ENCODE results near the gene AGBL1.
"Not testable (repeated sequence)": the region's sequence is repeated elsewhere in the genome, so short reads cannot be mapped to it uniquely, and the experiment has no call there.

The AGBL1 gene

DNA sequence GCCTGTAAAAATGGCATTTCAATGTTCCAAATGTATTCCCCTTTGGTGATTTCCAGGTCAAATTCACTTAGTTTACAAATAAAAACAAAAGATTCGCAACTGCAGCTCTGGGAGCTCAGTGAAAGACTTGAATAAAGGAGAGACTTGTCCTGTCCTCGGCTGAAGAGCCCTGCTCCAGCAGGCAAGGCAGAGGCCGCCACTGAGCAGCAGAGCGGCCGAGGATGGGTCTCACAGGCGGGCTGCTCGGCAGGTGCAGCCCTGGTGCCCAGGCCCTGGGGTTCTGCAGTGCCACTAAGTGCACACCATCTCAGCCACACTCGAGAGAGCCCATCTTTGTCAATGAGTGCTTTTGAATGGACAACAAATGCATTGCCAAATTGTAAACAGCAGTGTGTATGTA is 856.2 kb downstream of the AGBL1 start:
- no peak for DNase-seq (ENCODE audit: low read depth in 2 of 2)

GRCh38 chr15:86942285-86942684 is 862.6 kb downstream of the AGBL1 start:
- no peak for DNase-seq (ENCODE audit: low read depth in 2 of 2)

DNA sequence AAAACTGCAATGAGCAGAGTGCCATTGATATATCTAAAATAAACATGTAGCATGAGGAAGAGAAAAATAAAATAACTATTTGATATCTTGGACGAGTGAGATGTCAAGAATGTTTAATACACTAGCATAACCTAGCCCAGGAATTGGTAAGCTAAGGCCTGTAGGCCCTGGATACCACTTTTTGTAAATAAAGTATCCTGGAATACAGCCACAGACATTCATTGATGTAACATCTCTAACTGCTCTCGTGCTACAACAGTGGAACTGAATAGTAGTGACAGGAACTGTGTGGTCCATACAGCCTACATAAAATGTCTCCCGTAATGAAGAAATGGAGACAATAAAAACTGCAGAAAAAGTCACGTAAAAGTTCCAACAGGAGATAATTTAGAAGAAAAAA is 869.0 kb downstream of the AGBL1 start:
- no peak for DNase-seq (ENCODE audit: low read depth in 2 of 2)

DNA sequence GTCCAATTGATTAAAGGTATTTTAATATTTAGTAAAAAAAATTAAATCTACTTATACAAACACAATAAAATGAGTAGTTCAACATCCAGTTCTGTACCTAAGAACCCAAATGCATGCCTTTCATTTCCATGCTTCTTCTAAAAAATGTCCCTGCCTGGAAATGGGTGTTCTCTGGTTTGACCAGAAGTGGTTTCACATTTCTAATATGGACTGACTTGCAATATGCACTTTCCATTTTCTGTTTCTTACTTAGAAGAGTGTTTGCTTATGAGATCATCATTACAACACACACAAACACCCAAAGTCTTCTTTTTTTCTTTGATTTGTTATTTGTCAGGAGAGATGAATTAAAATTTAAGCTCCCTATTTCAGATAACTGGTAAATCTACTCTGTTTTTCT is 879.6 kb downstream of the AGBL1 start:
- DNase-seq (ENCODE audit: low read depth in 2 of 2) = no peak

DNA sequence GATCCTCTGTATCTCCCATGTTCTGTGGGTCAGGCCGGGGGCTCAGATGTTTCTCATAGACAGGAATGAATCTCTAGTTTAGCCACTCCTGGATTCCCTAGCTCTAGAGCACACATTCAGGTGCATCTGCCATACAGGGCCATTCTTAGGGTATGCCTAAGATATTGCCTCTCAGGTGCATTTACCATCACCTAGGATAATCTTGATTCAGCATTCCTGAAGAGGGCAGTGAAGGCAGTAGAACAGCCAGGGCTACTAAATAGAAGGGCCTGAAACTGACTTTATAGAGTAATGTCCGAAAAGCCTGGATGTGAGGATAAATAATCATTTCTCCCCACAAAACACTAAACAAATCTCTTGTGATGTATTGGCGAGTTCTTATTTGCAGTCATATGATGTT is 882.0 kb downstream of the AGBL1 start:
- DNase-seq (ENCODE audit: low read depth in 2 of 2) = no peak

DNA sequence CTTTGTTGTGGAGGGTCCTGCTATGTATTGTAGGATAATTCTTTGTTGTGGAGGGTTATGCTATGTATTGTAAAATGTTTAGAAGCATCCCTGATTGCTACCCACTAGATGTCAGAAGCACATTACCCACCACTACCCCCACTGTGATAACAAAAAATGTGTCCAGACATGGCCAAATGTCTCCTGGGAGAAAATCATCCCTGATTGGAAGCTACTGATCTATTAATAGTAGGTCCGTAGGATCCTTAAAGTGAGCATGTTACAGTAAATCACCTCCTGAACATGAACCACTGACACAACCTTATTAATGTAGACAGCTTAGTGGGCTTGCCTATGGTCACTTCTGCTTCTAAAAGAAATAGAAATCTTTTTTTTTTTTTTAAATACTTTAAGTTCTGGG is 884.6 kb downstream of the AGBL1 start:
- no peak for DNase-seq (ENCODE audit: low read depth in 2 of 2)

- DNase-seq (ENCODE audit: low read depth in 2 of 2) = no peak
Measured at GRCh38 chr15:86968244-86968643, 888.6 kb downstream of the AGBL1 start.

DNA sequence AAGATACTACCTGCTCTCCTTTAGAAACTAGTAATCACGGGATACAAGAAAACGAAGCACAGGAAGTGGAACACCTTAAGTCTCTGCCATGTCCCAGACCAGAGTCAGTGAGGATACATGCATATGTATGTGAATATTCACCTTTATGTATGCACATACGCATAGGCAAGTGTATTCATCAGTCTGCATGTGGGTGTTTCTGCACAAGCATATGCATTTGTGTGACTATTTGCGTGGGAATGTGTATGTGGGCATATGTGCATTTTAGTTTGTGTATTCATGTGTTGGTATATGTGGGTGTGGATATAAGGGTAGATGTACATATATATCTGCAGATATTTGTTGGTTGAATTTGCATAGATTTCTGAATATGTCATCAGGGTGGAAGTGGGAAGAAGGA is 889.7 kb downstream of the AGBL1 start:
- DNase-seq (ENCODE audit: low read depth in 2 of 2) = no peak

DNA sequence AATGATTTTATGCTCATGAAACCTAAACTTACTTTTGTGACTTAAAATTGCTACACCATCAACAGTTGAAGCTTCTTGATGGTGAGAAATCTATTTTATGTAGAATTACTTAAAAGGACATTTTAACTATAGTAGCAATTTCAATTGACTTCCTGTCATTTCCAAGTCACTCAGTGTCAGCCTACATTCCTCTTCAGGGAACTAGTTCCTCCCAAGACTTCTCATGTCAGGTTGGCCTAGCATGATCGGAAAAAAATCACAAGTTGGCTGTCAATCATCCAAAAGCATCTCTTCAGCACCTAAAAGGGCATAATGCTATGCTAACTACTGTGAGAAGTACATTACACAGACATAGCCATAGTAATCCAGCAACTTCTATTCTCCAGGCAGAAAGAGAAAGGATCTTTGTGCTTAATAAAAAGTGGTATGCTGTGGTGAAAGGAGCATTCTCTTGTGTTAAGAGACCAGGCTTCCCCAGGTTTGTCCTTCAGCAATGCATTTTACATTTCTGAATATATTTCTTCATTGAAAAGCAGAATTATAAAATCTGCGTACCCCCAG is 893.7 kb downstream of the AGBL1 start:
- no peak for DNase-seq (ENCODE audit: low read depth in 2 of 2)

- DNase-seq (ENCODE audit: low read depth in 2 of 2) = no peak
Measured at GRCh38 chr15:86988033-86988432, 908.4 kb downstream of the AGBL1 start.

GRCh38 chr15:87021751-87022150 is 942.1 kb downstream of the AGBL1 start:
- no peak for DNase-seq (ENCODE audit: low read depth in 2 of 2)

- no peak for DNase-seq (ENCODE audit: low read depth in 2 of 2)
Measured at GRCh38 chr15:87031540-87032230, 952.0 kb downstream of the AGBL1 start.

- no peak for DNase-seq (ENCODE audit: low read depth in 2 of 2)
Measured at GRCh38 chr15:87032295-87032694, 952.6 kb downstream of the AGBL1 start.

DNA sequence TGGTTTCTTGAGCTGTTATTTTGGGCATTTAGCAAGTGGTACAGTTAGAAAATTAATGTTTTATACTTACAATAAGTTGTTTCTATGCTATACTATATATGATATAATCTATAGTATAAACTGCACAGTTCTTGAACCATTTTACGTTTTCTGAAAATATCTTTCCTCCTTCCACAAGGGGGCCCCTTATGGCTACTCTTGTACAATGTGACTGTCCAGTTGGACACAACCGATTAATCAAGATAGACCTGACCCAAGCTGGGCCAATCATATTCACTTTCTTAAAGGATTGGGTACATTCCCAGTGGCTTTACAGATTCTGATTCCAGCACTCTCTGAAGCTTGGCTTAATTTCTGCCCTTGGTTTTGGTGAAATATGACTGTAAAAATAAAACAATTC is 953.4 kb downstream of the AGBL1 start:
- DNase-seq (ENCODE audit: low read depth in 2 of 2) = no peak

- no peak for DNase-seq (ENCODE audit: low read depth in 2 of 2)
Measured at GRCh38 chr15:87034886-87035285, 955.2 kb downstream of the AGBL1 start.

DNA sequence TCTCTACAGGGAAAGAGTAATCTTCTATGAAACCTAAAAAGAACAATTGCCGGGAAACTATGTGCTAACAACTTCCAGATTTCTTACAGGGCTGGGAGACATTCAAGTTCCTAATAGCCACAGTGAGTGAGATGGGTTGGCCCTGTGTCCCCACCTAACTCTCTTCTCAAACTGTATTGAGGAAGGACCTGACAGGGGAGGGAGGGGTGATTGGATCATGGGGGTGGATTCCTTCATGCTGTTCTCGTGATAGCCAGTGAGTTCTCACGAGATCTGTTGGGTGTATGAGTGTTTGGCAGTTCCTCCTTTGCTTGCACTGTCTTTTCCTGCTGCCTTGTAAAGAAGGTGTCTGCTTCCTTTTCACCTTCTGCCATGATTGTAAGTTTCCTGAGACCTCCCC is 958.7 kb downstream of the AGBL1 start:
- no peak for DNase-seq (ENCODE audit: low read depth in 2 of 2)

DNA sequence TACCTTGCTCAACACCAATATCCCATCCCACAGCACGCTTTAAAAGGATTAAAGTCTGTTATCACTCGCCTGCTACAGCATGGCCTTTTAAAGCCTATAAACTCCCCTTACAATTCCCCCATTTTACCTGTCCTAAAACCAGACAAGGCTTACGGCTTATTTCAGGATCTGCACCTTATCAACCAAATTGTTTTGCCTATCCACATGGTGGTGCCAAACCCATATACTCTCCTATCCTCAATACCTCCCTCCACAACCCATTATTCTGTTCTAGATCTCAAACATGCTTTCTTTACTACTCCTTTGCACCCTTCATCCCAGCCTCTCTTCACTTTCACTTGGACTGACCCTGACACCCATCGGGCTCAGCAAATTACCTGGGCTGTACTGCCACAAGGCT is 962.9 kb downstream of the AGBL1 start:
- not testable (repeated sequence) for DNase-seq (ENCODE audit: low read depth in 2 of 2)

DNA sequence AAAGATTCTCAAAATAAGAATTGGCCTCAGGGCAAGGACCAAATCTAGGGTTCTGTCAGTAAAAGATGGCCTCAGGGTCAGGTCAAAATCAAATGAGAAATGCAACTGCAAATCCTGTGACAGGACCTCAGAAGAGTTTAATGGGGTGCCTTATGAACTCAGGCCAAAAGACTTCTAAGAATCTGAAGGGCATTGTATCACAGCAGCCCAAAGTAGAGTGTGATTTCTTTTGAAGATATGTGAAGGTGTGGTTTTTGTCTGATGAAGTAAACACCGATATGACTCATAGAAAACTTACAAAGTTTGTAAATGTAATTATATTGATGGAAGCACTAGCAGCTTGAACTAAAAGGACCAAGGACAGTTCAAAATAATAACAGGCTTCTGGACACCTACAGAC is 966.1 kb downstream of the AGBL1 start:
- no peak for DNase-seq (ENCODE audit: low read depth in 2 of 2)

GRCh38 chr15:87047203-87047965 is 967.7 kb downstream of the AGBL1 start:
- DNase-seq (ENCODE audit: low read depth in 2 of 2) = no peak
